Measurements from ENCODE around the gene FAM118A. TPM values are rescaled to one million over a fixed set of nuclear protein-coding genes. Genes with fewer than 3 reads are reported as not detected.

Gene FAM118A
- total and polyA plus RNA-seq, 10 donors: 13.0 to 205 (median 57.8) TPM

DNA sequence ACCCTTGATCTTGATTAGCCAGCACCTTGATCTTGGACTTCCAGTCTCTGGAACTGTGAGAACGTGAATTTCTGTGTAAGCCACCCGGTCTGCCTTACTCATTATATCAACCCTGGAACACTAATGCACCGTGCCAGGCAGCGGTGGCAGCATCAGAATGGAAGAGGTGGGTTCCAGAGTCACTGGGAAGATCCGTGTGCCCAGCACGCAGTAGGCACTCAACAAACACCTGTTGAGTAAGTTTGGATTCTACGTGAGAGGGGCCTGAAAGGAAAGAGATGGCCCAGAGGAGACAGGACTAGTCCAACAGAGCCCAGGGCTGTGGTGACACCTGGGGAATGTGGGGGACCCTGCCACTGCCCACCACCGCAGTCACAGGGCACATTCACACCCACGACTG is 31.6 kb upstream of the FAM118A start:
- TF ChIP-seq, protein P1, sequence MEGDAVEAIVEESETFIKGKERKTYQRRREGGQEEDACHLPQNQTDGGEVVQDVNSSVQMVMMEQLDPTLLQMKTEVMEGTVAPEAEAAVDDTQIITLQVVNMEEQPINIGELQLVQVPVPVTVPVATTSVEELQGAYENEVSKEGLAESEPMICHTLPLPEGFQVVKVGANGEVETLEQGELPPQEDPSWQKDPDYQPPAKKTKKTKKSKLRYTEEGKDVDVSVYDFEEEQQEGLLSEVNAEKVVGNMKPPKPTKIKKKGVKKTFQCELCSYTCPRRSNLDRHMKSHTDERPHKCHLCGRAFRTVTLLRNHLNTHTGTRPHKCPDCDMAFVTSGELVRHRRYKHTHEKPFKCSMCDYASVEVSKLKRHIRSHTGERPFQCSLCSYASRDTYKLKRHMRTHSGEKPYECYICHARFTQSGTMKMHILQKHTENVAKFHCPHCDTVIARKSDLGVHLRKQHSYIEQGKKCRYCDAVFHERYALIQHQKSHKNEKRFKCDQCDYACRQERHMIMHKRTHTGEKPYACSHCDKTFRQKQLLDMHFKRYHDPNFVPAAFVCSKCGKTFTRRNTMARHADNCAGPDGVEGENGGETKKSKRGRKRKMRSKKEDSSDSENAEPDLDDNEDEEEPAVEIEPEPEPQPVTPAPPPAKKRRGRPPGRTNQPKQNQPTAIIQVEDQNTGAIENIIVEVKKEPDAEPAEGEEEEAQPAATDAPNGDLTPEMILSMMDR (IDR thresholded peaks at IDR 0.05 in 8 of 11, conservative IDR thresholded peaks at IDR 0.05 in 3 of 11): no peak
- no peak for TF ChIP-seq POLR2A (IDR thresholded peaks at IDR 0.05)
- TF ChIP-seq POLR2AphosphoS5 (IDR thresholded peaks at IDR 0.05): no peak
- DNase-seq: no peak
- peaks cover 0 to 7% (median 0%) of the 10 kb centered on the region in 7 donors for H3K27me3 ChIP-seq (replicated peaks in 1 of 7)
- intact Hi-C loops (cut with DNase I; ENCODE audit: low total_unique reads): no loop called here
- H3K9me3 ChIP-seq: no peaks in the 10 kb centered on the region
- peak overlapping the region in 1 of 8 donors; percentile 63 for H3K27ac ChIP-seq
- no peak overlapping the region for H3K4me3 ChIP-seq
- peaks cover 3 to 27% (median 13%) of the 10 kb centered on the region in 6 donors for H3K4me1 ChIP-seq
- WGBS, 5 donors: 77 to 94% (median 93%) methylated on average over 9 of the region's 9 CpGs
- H3K36me3 ChIP-seq: no peaks in the 10 kb centered on the region

DNA sequence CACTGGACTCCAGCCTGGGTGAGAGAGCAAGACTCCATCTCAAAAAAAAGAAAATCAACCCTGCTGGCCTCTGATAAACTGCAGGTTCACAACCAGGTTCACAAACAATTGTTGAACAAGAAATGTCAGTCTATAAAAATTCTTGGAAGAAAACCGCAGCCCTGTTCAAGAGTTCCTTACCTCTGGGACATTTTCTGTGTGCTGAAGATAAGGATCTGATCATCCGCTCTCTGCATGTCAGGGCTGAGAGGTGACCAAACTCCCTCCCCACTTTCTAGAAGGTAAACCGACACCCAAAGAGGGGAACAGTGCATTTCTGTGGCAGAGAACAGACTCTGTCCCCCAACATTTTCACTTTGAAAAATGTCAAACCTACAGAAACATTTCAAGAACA is 29.1 kb upstream of the FAM118A start:
- DNase-seq: no peak
- H3K4me3 ChIP-seq: no peak overlapping the region
- WGBS, 5 donors: 95 to 99% (median 97%) methylated on average over 3 of the region's 3 CpGs
- H3K4me1 ChIP-seq: peaks cover 7 to 45% (median 26%) of the 10 kb centered on the region in 6 donors
- H3K27me3 ChIP-seq (replicated peaks in 1 of 7): peaks cover 0 to 28% (median 11%) of the 10 kb centered on the region in 7 donors
- peak overlapping the region in 5 of 8 donors; percentile 44 to 72 (median 63) for H3K27ac ChIP-seq
- intact Hi-C loops (cut with DNase I; ENCODE audit: low total_unique reads): no loop called here
- no peaks in the 10 kb centered on the region for H3K36me3 ChIP-seq
- TF ChIP-seq POLR2A (IDR thresholded peaks at IDR 0.05): no peak
- TF ChIP-seq, protein P1 (IDR thresholded peaks at IDR 0.05 in 8 of 11, conservative IDR thresholded peaks at IDR 0.05 in 3 of 11): no peak
- no peak for TF ChIP-seq POLR2AphosphoS5 (IDR thresholded peaks at IDR 0.05)
- no peaks in the 10 kb centered on the region for H3K9me3 ChIP-seq

DNA sequence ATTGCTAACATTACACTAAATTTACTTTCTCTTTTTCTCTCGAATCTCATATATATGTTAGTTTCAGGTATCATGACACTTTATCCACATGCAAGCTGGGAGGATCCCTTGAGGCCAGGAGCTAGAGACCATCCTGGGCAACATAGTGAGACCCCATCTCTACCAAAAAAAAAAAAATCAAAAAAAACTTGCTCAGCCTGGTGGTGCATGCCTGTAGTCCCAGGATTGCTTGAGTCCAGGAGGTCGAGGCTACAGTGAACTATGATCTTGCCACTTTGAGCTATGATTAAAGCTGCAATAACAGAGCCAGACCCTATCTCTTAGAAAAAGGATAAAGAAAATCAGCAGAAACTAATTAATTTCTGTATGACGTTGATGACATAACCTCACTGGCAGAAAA is 28.7 kb upstream of the FAM118A start:
- Histone ChIP-seq H3K27ac (no peak overlapping the region), H3K4me3 (no peak overlapping the region), H3K27me3 (replicated peaks in 1 of 7) (peaks cover 0 to 28% (median 11%) of the 10 kb centered on the region in 7 donors), H3K4me1 (peaks cover 7 to 49% (median 28%) of the 10 kb centered on the region in 6 donors), H3K9me3 (no peaks in the 10 kb centered on the region), H3K36me3 (no peaks in the 10 kb centered on the region)
- intact Hi-C loops (cut with DNase I; ENCODE audit: low total_unique reads): no loop called here
- 77 to 90% (median 85%) methylated on average over 3 of the region's 3 CpGs for WGBS, 5 donors
- DNase-seq: no peak
- TF ChIP-seq POLR2AphosphoS5 (IDR thresholded peaks at IDR 0.05) (no peak), POLR2A (IDR thresholded peaks at IDR 0.05) (no peak)
- TF ChIP-seq, protein P1 (IDR thresholded peaks at IDR 0.05 in 8 of 11, conservative IDR thresholded peaks at IDR 0.05 in 3 of 11): no peak

DNA sequence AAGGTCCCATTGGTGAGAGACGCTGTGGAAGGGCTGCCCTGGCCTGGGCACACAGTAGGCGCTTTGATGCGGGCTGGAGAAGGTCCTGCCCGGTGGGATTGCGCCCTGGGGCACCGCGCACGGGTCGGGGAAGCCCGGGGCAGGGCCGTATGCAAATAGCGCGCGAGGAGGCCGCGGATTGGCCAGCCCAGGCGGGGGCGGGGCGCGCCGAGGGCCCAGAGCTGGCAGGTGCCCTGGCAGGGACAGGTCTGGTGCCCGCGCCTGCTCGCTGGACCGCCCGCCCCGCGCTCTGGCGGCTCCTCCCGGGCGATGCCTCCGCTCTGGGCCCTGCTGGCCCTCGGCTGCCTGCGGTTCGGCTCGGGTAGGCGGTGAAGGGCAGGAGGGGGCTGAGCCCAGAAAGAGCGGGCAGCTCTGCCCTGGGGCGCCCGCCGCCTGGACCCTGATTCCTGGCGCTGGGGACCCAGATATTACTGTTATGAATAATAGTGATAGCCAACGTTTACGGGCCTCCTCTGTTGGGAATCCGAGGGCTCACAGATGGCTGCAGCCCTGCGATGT is 24.9 kb upstream of the FAM118A start, which contains the start of gene UPK3A:
UPK3A (plus strand) TSS at position 245 of the 558 bp plus-strand sequence; CDS start at position 310, 65 bp downstream.
- 8 to 31% (median 8%) methylated on average over 11 to 46 of the region's 46 CpGs for WGBS, 5 donors
- Histone ChIP-seq H3K27ac (peak within 1 kb of the TSS in 1 of 8 donors; percentile 22), H3K27me3 (replicated peaks in 1 of 7) (peaks cover 0 to 28% (median 11%) of the 10 kb centered on the region in 7 donors), H3K36me3 (no peaks in the 10 kb centered on the region), H3K4me3 (peak within 1 kb of the TSS in 7 of 8 donors; percentile 2 to 60 (median 23)), H3K4me1 (peaks cover 4 to 69% (median 34%) of the 10 kb centered on the region in 6 donors), H3K9me3 (no peaks in the 10 kb centered on the region)
- intact Hi-C loops (cut with DNase I; ENCODE audit: low total_unique reads): no loop called here
- peak in 2 of 3 donors; percentile 23 to 38 for TF ChIP-seq POLR2AphosphoS5 (IDR thresholded peaks at IDR 0.05)
- TF ChIP-seq POLR2A (IDR thresholded peaks at IDR 0.05): no peak
- TF ChIP-seq, protein P1 (IDR thresholded peaks at IDR 0.05 in 8 of 11, conservative IDR thresholded peaks at IDR 0.05 in 3 of 11): no peak
- peak; percentile 94 for DNase-seq
